ENCODE results near the gene NR6A1.

DNA sequence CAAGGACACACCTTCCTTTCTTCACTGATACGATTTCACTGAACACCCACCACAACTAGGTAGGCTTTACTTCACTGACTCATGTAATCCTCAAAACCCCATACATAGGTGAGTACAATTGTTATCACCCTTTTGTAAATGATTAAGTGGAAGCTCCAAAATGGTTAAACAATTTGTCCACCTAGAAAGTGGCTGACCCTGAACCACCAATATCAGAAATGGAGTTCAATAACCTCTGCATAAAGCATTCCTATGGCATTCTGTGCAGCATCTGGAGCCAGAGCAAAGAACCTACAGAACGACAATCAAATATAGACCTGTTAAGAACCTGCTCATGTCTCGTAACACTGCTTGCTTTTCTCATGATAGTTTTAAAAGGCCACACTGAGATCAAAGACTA lies 213.2 kb downstream of the NR6A1 start:
- TF ChIP-seq, protein P1, sequence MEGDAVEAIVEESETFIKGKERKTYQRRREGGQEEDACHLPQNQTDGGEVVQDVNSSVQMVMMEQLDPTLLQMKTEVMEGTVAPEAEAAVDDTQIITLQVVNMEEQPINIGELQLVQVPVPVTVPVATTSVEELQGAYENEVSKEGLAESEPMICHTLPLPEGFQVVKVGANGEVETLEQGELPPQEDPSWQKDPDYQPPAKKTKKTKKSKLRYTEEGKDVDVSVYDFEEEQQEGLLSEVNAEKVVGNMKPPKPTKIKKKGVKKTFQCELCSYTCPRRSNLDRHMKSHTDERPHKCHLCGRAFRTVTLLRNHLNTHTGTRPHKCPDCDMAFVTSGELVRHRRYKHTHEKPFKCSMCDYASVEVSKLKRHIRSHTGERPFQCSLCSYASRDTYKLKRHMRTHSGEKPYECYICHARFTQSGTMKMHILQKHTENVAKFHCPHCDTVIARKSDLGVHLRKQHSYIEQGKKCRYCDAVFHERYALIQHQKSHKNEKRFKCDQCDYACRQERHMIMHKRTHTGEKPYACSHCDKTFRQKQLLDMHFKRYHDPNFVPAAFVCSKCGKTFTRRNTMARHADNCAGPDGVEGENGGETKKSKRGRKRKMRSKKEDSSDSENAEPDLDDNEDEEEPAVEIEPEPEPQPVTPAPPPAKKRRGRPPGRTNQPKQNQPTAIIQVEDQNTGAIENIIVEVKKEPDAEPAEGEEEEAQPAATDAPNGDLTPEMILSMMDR (IDR thresholded peaks at IDR 0.05) = no peak
- TF ChIP-seq SMC3 (IDR thresholded peaks at IDR 0.05) (no peak), BHLHE40 (IDR thresholded peaks at IDR 0.05; ENCODE audit: low read depth, low read length) (no peak)

All from A549 (cell line).